ENCODE results near the gene RSPH4A.

The RSPH4A gene

GRCh38 chr6:116615937-116616736 lies at the start of gene RSPH4A:
RSPH4A (plus strand) TSS chr6:116616479; CDS start chr6:116616624, 145 bp downstream.
- H3K4me3 ChIP-seq (ENCODE audit: low read length) = peak within 1 kb of the TSS; percentile 69
- no peak for TF ChIP-seq ZNF274 (IDR thresholded peaks at IDR 0.05; ENCODE audit: low read depth, low read length)

GRCh38 chr6:116568111-116568510 lies 48.2 kb upstream of the RSPH4A start:
- no peak overlapping the region for H3K4me3 ChIP-seq (ENCODE audit: low read length)
- TF ChIP-seq ZNF274 (IDR thresholded peaks at IDR 0.05; ENCODE audit: low read depth, low read length) = no peak

GRCh38 chr6:116568821-116569755 lies 47.2 kb upstream of the RSPH4A start:
- H3K4me3 ChIP-seq (ENCODE audit: low read length) = no peak overlapping the region
- no peak for TF ChIP-seq ZNF274 (IDR thresholded peaks at IDR 0.05; ENCODE audit: low read depth, low read length)

GRCh38 chr6:116570856-116571682 lies 45.2 kb upstream of the RSPH4A start, which contains the start of gene RWDD1:
RWDD1 (plus strand) TSS chr6:116571504; CDS start chr6:116571583, 79 bp downstream.
- peak within 1 kb of the TSS; percentile 96 for H3K4me3 ChIP-seq (ENCODE audit: low read length)
- TF ChIP-seq ZNF274 (IDR thresholded peaks at IDR 0.05; ENCODE audit: low read depth, low read length) = no peak

GRCh38 chr6:116571683-116572000 lies 44.6 kb upstream of the RSPH4A start:
- no peak for TF ChIP-seq ZNF274 (IDR thresholded peaks at IDR 0.05; ENCODE audit: low read depth, low read length)
- H3K4me3 ChIP-seq (ENCODE audit: low read length) = peak overlapping the region; percentile 91

- H3K4me3 ChIP-seq (ENCODE audit: low read length) = peak overlapping the region; percentile 91
- no peak for TF ChIP-seq ZNF274 (IDR thresholded peaks at IDR 0.05; ENCODE audit: low read depth, low read length)
Measured at GRCh38 chr6:116572162-116572561, 44.1 kb upstream of the RSPH4A start.

- TF ChIP-seq ZNF274 (IDR thresholded peaks at IDR 0.05; ENCODE audit: low read depth, low read length) = no peak
- H3K4me3 ChIP-seq (ENCODE audit: low read length) = no peak overlapping the region
Measured at GRCh38 chr6:116575227-116575626, 41.1 kb upstream of the RSPH4A start.

GRCh38 chr6:116577486-116577885 lies 38.8 kb upstream of the RSPH4A start:
- TF ChIP-seq ZNF274 (IDR thresholded peaks at IDR 0.05; ENCODE audit: low read depth, low read length) = no peak
- H3K4me3 ChIP-seq (ENCODE audit: low read length) = no peak overlapping the region

- no peak overlapping the region for H3K4me3 ChIP-seq (ENCODE audit: low read length)
- no peak for TF ChIP-seq ZNF274 (IDR thresholded peaks at IDR 0.05; ENCODE audit: low read depth, low read length)
Measured at GRCh38 chr6:116578335-116578734, 37.9 kb upstream of the RSPH4A start.

GRCh38 chr6:116579143-116579542 lies 37.1 kb upstream of the RSPH4A start:
- no peak overlapping the region for H3K4me3 ChIP-seq (ENCODE audit: low read length)
- TF ChIP-seq ZNF274 (IDR thresholded peaks at IDR 0.05; ENCODE audit: low read depth, low read length) = no peak

- no peak overlapping the region for H3K4me3 ChIP-seq (ENCODE audit: low read length)
- no peak for TF ChIP-seq ZNF274 (IDR thresholded peaks at IDR 0.05; ENCODE audit: low read depth, low read length)
Measured at GRCh38 chr6:116580198-116580597, 36.1 kb upstream of the RSPH4A start.

- TF ChIP-seq ZNF274 (IDR thresholded peaks at IDR 0.05; ENCODE audit: low read depth, low read length) = no peak
- H3K4me3 ChIP-seq (ENCODE audit: low read length) = no peak overlapping the region
Measured at GRCh38 chr6:116586276-116586675, 30.0 kb upstream of the RSPH4A start.

- H3K4me3 ChIP-seq (ENCODE audit: low read length) = no peak overlapping the region
- no peak for TF ChIP-seq ZNF274 (IDR thresholded peaks at IDR 0.05; ENCODE audit: low read depth, low read length)
Measured at GRCh38 chr6:116586738-116587137, 29.5 kb upstream of the RSPH4A start.

GRCh38 chr6:116595247-116595646 lies 21.0 kb upstream of the RSPH4A start:
- TF ChIP-seq ZNF274 (IDR thresholded peaks at IDR 0.05; ENCODE audit: low read depth, low read length) = no peak

More at GRCh38 chr6:116595247-116595646, 21.0 kb upstream of the RSPH4A start:
- H3K4me3 ChIP-seq (ENCODE audit: low read length) = no peak overlapping the region
